Measurements from ENCODE around the gene CERKL. TPM values are rescaled to one million over a fixed set of nuclear protein-coding genes. Genes with fewer than 3 reads are reported as not detected.

CERKL gene
- total and polyA plus RNA-seq, 4 donors: 1.3 to 12.0 (median 2.5) TPM

- DNase-seq: no peak
- Histone ChIP-seq H3K27ac (ENCODE audit: low read depth in 1 of 2, low read length in 1 of 2) (no peak overlapping the region), H3K9ac (ENCODE audit: insufficient read depth in 1 of 2, low read length in 2 of 2) (no peak overlapping the region), H3K9me3 (ENCODE audit: control insufficient read depth in 4 of 4, insufficient read depth in 3 of 4, low read length in 3 of 4) (no peaks in the 10 kb centered on the region), H3K4me3 (no peak overlapping the region), H3K27me3 (ENCODE audit: control insufficient read depth in 3 of 3, insufficient read depth in 3 of 3, low read length in 2 of 3) (no peaks in the 10 kb centered on the region), H3K4me1 (ENCODE audit: control insufficient read depth in 5 of 5, insufficient read depth in 5 of 5, low read length in 5 of 5) (peaks cover 0 to 4% (median 0%) of the 10 kb centered on the region in 5 donors), H3K36me3 (ENCODE audit: control insufficient read depth in 4 of 4, insufficient read depth in 4 of 4, low read length in 4 of 4) (no peaks in the 10 kb centered on the region)
- TF ChIP-seq CTCF (IDR thresholded peaks at IDR 0.05; ENCODE audit: control extremely low read depth, extremely low read depth): no peak
- 66 to 73% methylated on average over 3 of the region's 3 CpGs for WGBS, 2 donors
- no peak for ATAC-seq (ENCODE audit: insufficient read depth, low FRiP score)
These were observed 71.2 kb downstream of the CERKL start for GRCh38 chr2:181585732-181586131.

- no peak for TF ChIP-seq CTCF (IDR thresholded peaks at IDR 0.05; ENCODE audit: control extremely low read depth, extremely low read depth)
- WGBS, 2 donors: 84 to 92% methylated on average over 2 of the region's 2 CpGs
- H3K4me1 ChIP-seq (ENCODE audit: control insufficient read depth in 5 of 5, insufficient read depth in 5 of 5, low read length in 5 of 5): peaks cover 0 to 2% (median 0%) of the 10 kb centered on the region in 5 donors
- no peak overlapping the region for H3K9ac ChIP-seq (ENCODE audit: insufficient read depth in 1 of 2, low read length in 2 of 2)
- DNase-seq (no peak), ATAC-seq (ENCODE audit: insufficient read depth, low FRiP score) (no peak)
- no peaks in the 10 kb centered on the region for H3K27me3 ChIP-seq (ENCODE audit: control insufficient read depth in 3 of 3, insufficient read depth in 3 of 3, low read length in 2 of 3)
- no peaks in the 10 kb centered on the region for H3K36me3 ChIP-seq (ENCODE audit: control insufficient read depth in 4 of 4, insufficient read depth in 4 of 4, low read length in 4 of 4)
- no peak overlapping the region for H3K4me3 ChIP-seq
- no peak overlapping the region for H3K27ac ChIP-seq (ENCODE audit: low read depth in 1 of 2, low read length in 1 of 2)
- H3K9me3 ChIP-seq (ENCODE audit: control insufficient read depth in 4 of 4, insufficient read depth in 3 of 4, low read length in 3 of 4): peaks cover 0 to 3% (median 0%) of the 10 kb centered on the region in 4 donors
These were observed 75.4 kb downstream of the CERKL start for GRCh38 chr2:181581534-181581933.

GRCh38 chr2:181578829-181579228 lies 78.1 kb downstream of the CERKL start:
- Histone ChIP-seq H3K9ac (ENCODE audit: insufficient read depth in 1 of 2, low read length in 2 of 2) (no peak overlapping the region), H3K4me1 (ENCODE audit: control insufficient read depth in 5 of 5, insufficient read depth in 5 of 5, low read length in 5 of 5) (no peaks in the 10 kb centered on the region), H3K4me3 (no peak overlapping the region), H3K27ac (ENCODE audit: low read depth in 1 of 2, low read length in 1 of 2) (no peak overlapping the region), H3K27me3 (ENCODE audit: control insufficient read depth in 3 of 3, insufficient read depth in 3 of 3, low read length in 2 of 3) (no peaks in the 10 kb centered on the region), H3K9me3 (ENCODE audit: control insufficient read depth in 4 of 4, insufficient read depth in 3 of 4, low read length in 3 of 4) (peaks cover 0 to 3% (median 0%) of the 10 kb centered on the region in 4 donors), H3K36me3 (ENCODE audit: control insufficient read depth in 4 of 4, insufficient read depth in 4 of 4, low read length in 4 of 4) (no peaks in the 10 kb centered on the region)
- peak in 1 of 3 donors; percentile 14 for DNase-seq
- no peak for ATAC-seq (ENCODE audit: insufficient read depth, low FRiP score)
- WGBS, 2 donors: 56 to 77% methylated on average over 3 of the region's 3 CpGs
- TF ChIP-seq CTCF (IDR thresholded peaks at IDR 0.05; ENCODE audit: control extremely low read depth, extremely low read depth): no peak

- no peak for TF ChIP-seq CTCF (IDR thresholded peaks at IDR 0.05; ENCODE audit: control extremely low read depth, extremely low read depth)
- H3K9me3 ChIP-seq (ENCODE audit: control insufficient read depth in 4 of 4, insufficient read depth in 3 of 4, low read length in 3 of 4): peaks cover 0 to 3% (median 0%) of the 10 kb centered on the region in 4 donors
- no peak for ATAC-seq (ENCODE audit: insufficient read depth, low FRiP score)
- H3K27me3 ChIP-seq (ENCODE audit: control insufficient read depth in 3 of 3, insufficient read depth in 3 of 3, low read length in 2 of 3): no peaks in the 10 kb centered on the region
- no peak overlapping the region for H3K27ac ChIP-seq (ENCODE audit: low read depth in 1 of 2, low read length in 1 of 2)
- 81 to 90% methylated on average over 5 of the region's 5 CpGs for WGBS, 2 donors
- H3K36me3 ChIP-seq (ENCODE audit: control insufficient read depth in 4 of 4, insufficient read depth in 4 of 4, low read length in 4 of 4): no peaks in the 10 kb centered on the region
- no peak overlapping the region for H3K9ac ChIP-seq (ENCODE audit: insufficient read depth in 1 of 2, low read length in 2 of 2)
- DNase-seq: no peak
- no peak overlapping the region for H3K4me3 ChIP-seq
- no peaks in the 10 kb centered on the region for H3K4me1 ChIP-seq (ENCODE audit: control insufficient read depth in 5 of 5, insufficient read depth in 5 of 5, low read length in 5 of 5)
These were observed 80.5 kb downstream of the CERKL start for GRCh38 chr2:181576431-181576830.

All from lung (tissue), 12 donors.